IPS-18c (cell line): Measurements from ENCODE around the gene TRIM28.

Experiments
- H3K4me3 ChIP-seq: 2 replicates; pipeline ENCODE4 v1.7.0; 2013; ENCODE audit warnings: low read depth, mild to moderate bottlenecking, low read length, moderate library complexity; ENCODE audit not compliant: insufficient read depth
- H3K9me3 ChIP-seq: one replicate; pipeline ENCODE4 v1.6.1; 2013; ENCODE audit warnings: mild to moderate bottlenecking, low read length, moderate library complexity; ENCODE audit not compliant: control insufficient read depth, insufficient read depth

The TRIM28 gene

GRCh38 chr19:58555920-58556621 is 12.2 kb downstream of the TRIM28 start:
- Histone ChIP-seq H3K4me3 (no peak overlapping the region), H3K9me3 (no peaks in the 10 kb centered on the region)

GRCh38 chr19:58556622-58557220 is 12.9 kb downstream of the TRIM28 start:
- H3K9me3 ChIP-seq, result no peaks in the 10 kb centered on the region
- H3K4me3 ChIP-seq, result peak overlapping the region; percentile 88

GRCh38 chr19:58557221-58558065 is 13.6 kb downstream of the TRIM28 start:
- H3K9me3 ChIP-seq, result no peaks in the 10 kb centered on the region
- H3K4me3 ChIP-seq, result peak overlapping the region; percentile 88

- peak within 1 kb of the TSS; percentile 97 for H3K4me3 ChIP-seq
- no peaks in the 10 kb centered on the region for H3K9me3 ChIP-seq
These were observed 14.3 kb downstream of the TRIM28 start, which contains the start of gene UBE2M for GRCh38 chr19:58558066-58558622. Gene UBE2M, minus strand, starts transcription at chr19:58558611. Its CDS starts 230 bp downstream, at chr19:58558381.

- Histone ChIP-seq H3K9me3 (no peaks in the 10 kb centered on the region), H3K4me3 (peak overlapping the region; percentile 97)
These were observed 14.9 kb downstream of the TRIM28 start for GRCh38 chr19:58558623-58559274.

- Histone ChIP-seq H3K9me3 (no peaks in the 10 kb centered on the region), H3K4me3 (peak overlapping the region; percentile 95)
These were observed 15.6 kb downstream of the TRIM28 start for GRCh38 chr19:58559275-58560006.

GRCh38 chr19:58560007-58560887 is 16.4 kb downstream of the TRIM28 start:
- Histone ChIP-seq H3K9me3 (no peaks in the 10 kb centered on the region), H3K4me3 (peak overlapping the region; percentile 95)

- no peak overlapping the region for H3K4me3 ChIP-seq
These were observed 17.1 kb downstream of the TRIM28 start for GRCh38 chr19:58560921-58561320.

GRCh38 chr19:58561373-58562121 is 17.7 kb downstream of the TRIM28 start:
- H3K9me3 ChIP-seq, result no peaks in the 10 kb centered on the region
- no peak overlapping the region for H3K4me3 ChIP-seq

More at GRCh38 chr19:58560921-58561320, 17.1 kb downstream of the TRIM28 start:
- no peaks in the 10 kb centered on the region for H3K9me3 ChIP-seq

- Histone ChIP-seq H3K4me3 (peak overlapping the region; percentile 34; the same call in 1 of the 2 replicates), H3K9me3 (no peaks in the 10 kb centered on the region)
These were observed 18.5 kb downstream of the TRIM28 start for GRCh38 chr19:58562122-58563033.

- no peaks in the 10 kb centered on the region for H3K9me3 ChIP-seq
- H3K4me3 ChIP-seq, result peak overlapping the region; percentile 34; the same call in 1 of the 2 replicates
These were observed 19.2 kb downstream of the TRIM28 start for GRCh38 chr19:58563034-58563573.

- H3K4me3 ChIP-seq, result no peak overlapping the region
- H3K9me3 ChIP-seq, result no peaks in the 10 kb centered on the region
These were observed 20.0 kb downstream of the TRIM28 start for GRCh38 chr19:58563823-58564222.

- H3K9me3 ChIP-seq, result no peaks in the 10 kb centered on the region
- H3K4me3 ChIP-seq, result no peak overlapping the region
These were observed 23.1 kb downstream of the TRIM28 start for GRCh38 chr19:58566989-58567388.
